ENCODE data around the gene RNF115.
"Not testable (repeated sequence)": the region's sequence is repeated elsewhere in the genome, so short reads cannot be mapped to it uniquely, and the experiment has no call there.

DNA sequence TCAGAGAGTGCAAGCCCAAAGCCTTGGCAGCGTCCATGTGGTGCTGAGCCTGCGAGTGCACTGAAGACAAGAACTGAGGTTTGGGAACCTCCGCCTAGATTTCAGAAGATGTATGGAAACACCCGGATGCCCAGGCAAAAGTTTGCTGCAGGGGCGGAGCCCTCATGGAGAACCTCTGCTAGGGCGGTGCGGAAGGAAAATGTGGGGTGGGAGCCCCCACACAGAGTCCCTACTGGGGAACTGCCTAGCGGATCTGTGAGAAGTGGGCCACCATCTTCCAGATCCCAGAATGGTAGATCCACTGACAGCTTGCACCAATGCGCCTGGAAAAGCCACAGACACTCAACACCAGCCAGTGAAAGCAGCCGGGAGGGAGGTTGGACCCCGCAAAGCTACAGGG lies 62.4 kb downstream of the RNF115 start:
- TF ChIP-seq EZH2 (IDR thresholded peaks at IDR 0.05; ENCODE audit: low read depth): not testable (repeated sequence)
- TF ChIP-seq, protein P1, sequence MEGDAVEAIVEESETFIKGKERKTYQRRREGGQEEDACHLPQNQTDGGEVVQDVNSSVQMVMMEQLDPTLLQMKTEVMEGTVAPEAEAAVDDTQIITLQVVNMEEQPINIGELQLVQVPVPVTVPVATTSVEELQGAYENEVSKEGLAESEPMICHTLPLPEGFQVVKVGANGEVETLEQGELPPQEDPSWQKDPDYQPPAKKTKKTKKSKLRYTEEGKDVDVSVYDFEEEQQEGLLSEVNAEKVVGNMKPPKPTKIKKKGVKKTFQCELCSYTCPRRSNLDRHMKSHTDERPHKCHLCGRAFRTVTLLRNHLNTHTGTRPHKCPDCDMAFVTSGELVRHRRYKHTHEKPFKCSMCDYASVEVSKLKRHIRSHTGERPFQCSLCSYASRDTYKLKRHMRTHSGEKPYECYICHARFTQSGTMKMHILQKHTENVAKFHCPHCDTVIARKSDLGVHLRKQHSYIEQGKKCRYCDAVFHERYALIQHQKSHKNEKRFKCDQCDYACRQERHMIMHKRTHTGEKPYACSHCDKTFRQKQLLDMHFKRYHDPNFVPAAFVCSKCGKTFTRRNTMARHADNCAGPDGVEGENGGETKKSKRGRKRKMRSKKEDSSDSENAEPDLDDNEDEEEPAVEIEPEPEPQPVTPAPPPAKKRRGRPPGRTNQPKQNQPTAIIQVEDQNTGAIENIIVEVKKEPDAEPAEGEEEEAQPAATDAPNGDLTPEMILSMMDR (conservative IDR thresholded peaks at IDR 0.05): not testable (repeated sequence)
